ENCODE data around the gene WDR27.

WDR27 gene

DNA sequence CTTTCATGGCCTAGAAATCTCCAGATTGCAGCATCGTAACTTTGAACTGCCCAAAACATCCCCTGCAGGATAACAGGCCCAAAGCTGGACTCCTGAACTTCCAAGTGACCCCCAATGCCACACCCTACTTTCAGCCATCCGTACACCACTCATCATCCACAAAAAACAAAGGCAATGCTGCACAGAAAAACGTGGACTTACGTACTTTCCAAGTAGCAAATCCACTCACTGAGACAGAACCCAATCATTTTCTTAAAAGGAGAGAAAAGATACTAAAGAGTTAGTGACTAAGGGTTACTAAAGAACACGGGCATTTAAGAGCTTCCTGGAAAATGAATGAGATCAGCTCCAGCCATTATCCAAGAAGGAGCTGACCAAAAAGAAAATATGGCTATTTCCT lies 211.0 kb downstream of the WDR27 start:
- no peak overlapping the region for H3K27ac ChIP-seq (ENCODE audit: low read length, poor library complexity, severe bottlenecking)
- no peak overlapping the region for H2AFZ ChIP-seq (ENCODE audit: low read depth, low read length)
- no peak overlapping the region for H3K23ac ChIP-seq (ENCODE audit: low read length in 2 of 2)
- H3K4me3 ChIP-seq (ENCODE audit: insufficient read depth in 1 of 2, low read depth in 1 of 2, low read length in 2 of 2) = peak overlapping the region in 1 of 2 experiments; percentile 25
- 75% methylated on average over 4 of the region's 5 CpGs for WGBS
- no peak overlapping the region for H2BK120ac ChIP-seq (ENCODE audit: low read depth, low read length)
- no peak overlapping the region for H2BK15ac ChIP-seq (ENCODE audit: low read depth, poor library complexity, severe bottlenecking)
- no peak overlapping the region for H2AK5ac ChIP-seq (ENCODE audit: low read length, severe bottlenecking)
- peak overlapping the region; percentile 78 for H3K9ac ChIP-seq (ENCODE audit: low read length)
- H3K79me1 ChIP-seq (replicated peaks; ENCODE audit: low read length, poor library complexity, severe bottlenecking) = no peaks in the 10 kb centered on the region
- H3K18ac ChIP-seq (ENCODE audit: low read depth in 1 of 2, low read length in 2 of 2) = no peak overlapping the region
- no peak overlapping the region for H4K8ac ChIP-seq (ENCODE audit: low read length)
- no peaks in the 10 kb centered on the region for H3K36me3 ChIP-seq (ENCODE audit: control insufficient read depth in 1 of 2, insufficient read depth in 2 of 2, low read depth in 1 of 2, low read length in 2 of 2)
- H3K14ac ChIP-seq (ENCODE audit: low read length in 2 of 2) = no peak overlapping the region
- no peak overlapping the region for H3K4me2 ChIP-seq (ENCODE audit: low read length, poor library complexity, severe bottlenecking)
- no peak overlapping the region for H4K91ac ChIP-seq (ENCODE audit: low read length)
- peaks cover under 1% of the 10 kb centered on the region for H3K9me3 ChIP-seq (ENCODE audit: control insufficient read depth, low read length)
- H3K4me1 ChIP-seq (ENCODE audit: control insufficient read depth, insufficient read depth, low read depth, low read length) = no peaks in the 10 kb centered on the region
- H2BK5ac ChIP-seq (ENCODE audit: low read depth, low read length, poor library complexity, severe bottlenecking) = no peak overlapping the region
- H3K4ac ChIP-seq (ENCODE audit: low read depth in 1 of 2, low read length in 2 of 2) = no peak overlapping the region
- no peak overlapping the region for H2BK12ac ChIP-seq (ENCODE audit: low read length in 2 of 2)
- H3K27me3 ChIP-seq (ENCODE audit: control insufficient read depth in 1 of 2, insufficient read depth in 1 of 2, low read length in 2 of 2) = no peaks in the 10 kb centered on the region
- DNase-seq = no peak

- Histone ChIP-seq H3K4ac (ENCODE audit: low read depth in 1 of 2, low read length in 2 of 2) (no peak overlapping the region), H2BK120ac (ENCODE audit: low read depth, low read length) (no peak overlapping the region), H3K27ac (ENCODE audit: low read length, poor library complexity, severe bottlenecking) (no peak overlapping the region), H3K4me3 (ENCODE audit: insufficient read depth in 1 of 2, low read depth in 1 of 2, low read length in 2 of 2) (peak overlapping the region in 1 of 2 experiments; percentile 25), H3K36me3 (ENCODE audit: control insufficient read depth in 1 of 2, insufficient read depth in 2 of 2, low read depth in 1 of 2, low read length in 2 of 2) (no peaks in the 10 kb centered on the region), H2BK5ac (ENCODE audit: low read depth, low read length, poor library complexity, severe bottlenecking) (no peak overlapping the region), H4K8ac (ENCODE audit: low read length) (no peak overlapping the region), H3K9ac (ENCODE audit: low read length) (peak overlapping the region; percentile 78), H4K91ac (ENCODE audit: low read length) (no peak overlapping the region), H3K27me3 (ENCODE audit: control insufficient read depth in 1 of 2, insufficient read depth in 1 of 2, low read length in 2 of 2) (no peaks in the 10 kb centered on the region), H3K4me2 (ENCODE audit: low read length, poor library complexity, severe bottlenecking) (no peak overlapping the region), H3K23ac (ENCODE audit: low read length in 2 of 2) (no peak overlapping the region), H3K9me3 (ENCODE audit: control insufficient read depth, low read length) (no peaks in the 10 kb centered on the region), H3K4me1 (ENCODE audit: control insufficient read depth, insufficient read depth, low read depth, low read length) (no peaks in the 10 kb centered on the region), H3K14ac (ENCODE audit: low read length in 2 of 2) (no peak overlapping the region), H2BK15ac (ENCODE audit: low read depth, poor library complexity, severe bottlenecking) (no peak overlapping the region), H3K79me1 (replicated peaks; ENCODE audit: low read length, poor library complexity, severe bottlenecking) (no peaks in the 10 kb centered on the region), H2AFZ (ENCODE audit: low read depth, low read length) (no peak overlapping the region), H2AK5ac (ENCODE audit: low read length, severe bottlenecking) (no peak overlapping the region), H2BK12ac (ENCODE audit: low read length in 2 of 2) (no peak overlapping the region), H3K18ac (ENCODE audit: low read depth in 1 of 2, low read length in 2 of 2) (no peak overlapping the region)
- DNase-seq = no peak
- WGBS = 92% methylated on average over 5 of the region's 6 CpGs
Observed at GRCh38 chr6:169490246-169490641, 211.6 kb downstream of the WDR27 start.

DNA sequence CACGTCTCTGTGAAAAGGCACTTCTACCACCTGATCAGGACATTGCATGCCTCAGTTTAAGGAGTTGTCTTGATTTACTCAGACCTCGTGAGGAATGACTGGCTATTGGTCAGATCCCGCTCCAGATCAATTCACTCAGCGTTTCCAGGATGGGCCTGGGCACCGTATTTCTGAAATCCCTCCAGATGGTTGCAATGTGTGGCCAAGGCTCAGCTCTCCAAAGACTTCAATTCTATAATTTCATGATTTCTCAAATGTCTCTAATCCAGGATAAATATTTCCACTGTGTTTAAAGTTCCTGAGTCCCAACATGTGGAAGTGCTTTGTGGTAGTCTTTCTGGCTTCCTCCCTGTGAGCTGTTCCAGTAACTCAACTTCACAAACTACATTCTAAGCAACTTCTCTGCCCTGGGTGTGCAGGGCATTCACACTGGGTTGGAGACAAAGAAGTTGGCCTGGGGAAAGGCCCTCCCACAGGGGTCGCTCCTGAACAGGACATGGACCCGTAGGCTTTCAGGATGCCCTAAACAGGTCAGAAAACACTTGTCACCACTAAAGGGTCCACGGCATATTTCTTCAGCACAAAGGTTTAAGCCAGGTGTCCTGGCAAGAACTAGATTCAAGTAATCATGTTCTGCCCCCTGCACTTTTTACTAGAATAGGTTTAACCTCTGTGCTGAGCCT lies 212.1 kb downstream of the WDR27 start:
- Histone ChIP-seq H3K18ac (ENCODE audit: low read depth in 1 of 2, low read length in 2 of 2) (no peak overlapping the region), H3K27me3 (ENCODE audit: control insufficient read depth in 1 of 2, insufficient read depth in 1 of 2, low read length in 2 of 2) (no peaks in the 10 kb centered on the region), H2BK15ac (ENCODE audit: low read depth, poor library complexity, severe bottlenecking) (no peak overlapping the region), H3K4me2 (ENCODE audit: low read length, poor library complexity, severe bottlenecking) (no peak overlapping the region), H3K14ac (ENCODE audit: low read length in 2 of 2) (no peak overlapping the region), H3K36me3 (ENCODE audit: control insufficient read depth in 1 of 2, insufficient read depth in 2 of 2, low read depth in 1 of 2, low read length in 2 of 2) (no peaks in the 10 kb centered on the region), H3K23ac (ENCODE audit: low read length in 2 of 2) (no peak overlapping the region), H3K9ac (ENCODE audit: low read length) (peak overlapping the region; percentile 78), H2BK12ac (ENCODE audit: low read length in 2 of 2) (no peak overlapping the region), H2BK120ac (ENCODE audit: low read depth, low read length) (no peak overlapping the region), H3K4me3 (ENCODE audit: insufficient read depth in 1 of 2, low read depth in 1 of 2, low read length in 2 of 2) (peak overlapping the region in 1 of 2 experiments; percentile 25), H4K91ac (ENCODE audit: low read length) (no peak overlapping the region), H3K27ac (ENCODE audit: low read length, poor library complexity, severe bottlenecking) (no peak overlapping the region), H3K4ac (ENCODE audit: low read depth in 1 of 2, low read length in 2 of 2) (no peak overlapping the region), H3K9me3 (ENCODE audit: control insufficient read depth, low read length) (no peaks in the 10 kb centered on the region), H3K4me1 (ENCODE audit: control insufficient read depth, insufficient read depth, low read depth, low read length) (no peaks in the 10 kb centered on the region), H3K79me1 (replicated peaks; ENCODE audit: low read length, poor library complexity, severe bottlenecking) (no peaks in the 10 kb centered on the region), H4K8ac (ENCODE audit: low read length) (no peak overlapping the region), H2AFZ (ENCODE audit: low read depth, low read length) (no peak overlapping the region), H2AK5ac (ENCODE audit: low read length, severe bottlenecking) (no peak overlapping the region), H2BK5ac (ENCODE audit: low read depth, low read length, poor library complexity, severe bottlenecking) (no peak overlapping the region)
- no peak for DNase-seq
- WGBS = 79% methylated on average over 8 of the region's 8 CpGs

DNA sequence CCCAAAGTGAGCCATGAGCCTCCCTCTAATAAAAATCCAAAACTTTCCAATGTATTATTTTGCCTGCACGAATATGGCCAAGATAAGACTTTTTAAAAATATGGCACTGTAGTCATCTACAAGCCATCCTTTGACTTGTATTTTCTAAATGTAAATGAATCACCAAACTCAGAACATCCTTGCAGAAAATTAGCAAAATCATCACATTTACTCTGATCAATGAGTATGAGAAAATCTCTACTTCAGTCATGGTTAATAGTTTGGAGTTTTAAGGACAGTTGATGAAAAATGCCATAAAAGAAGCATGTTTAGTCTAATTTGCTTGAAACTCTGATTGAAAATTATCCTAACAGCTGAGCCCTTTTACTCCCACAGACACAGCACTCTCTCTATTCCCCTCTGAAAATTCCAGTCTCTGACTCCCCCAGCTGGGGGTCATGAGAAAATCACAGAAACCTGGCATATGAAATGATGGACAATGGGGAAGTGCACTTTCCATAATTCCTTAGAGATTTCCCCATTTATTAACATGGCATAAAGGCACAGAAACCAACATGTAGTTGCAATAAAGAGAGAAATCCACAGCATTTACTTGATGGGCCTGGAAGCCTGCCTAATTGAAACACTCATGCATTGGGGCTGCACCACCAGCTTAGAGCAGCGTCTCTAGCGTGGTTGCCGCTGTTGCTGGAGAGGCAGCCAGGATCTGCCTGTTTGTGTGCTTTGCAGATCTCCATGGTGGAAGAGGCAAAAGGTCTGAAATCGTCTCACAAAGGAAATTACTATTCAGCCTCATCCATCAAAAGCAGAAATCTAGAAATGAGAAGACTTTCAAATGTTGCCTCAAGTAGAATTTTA lies 214.0 kb downstream of the WDR27 start:
- H3K27ac ChIP-seq (ENCODE audit: low read length, poor library complexity, severe bottlenecking) = no peak overlapping the region
- no peak overlapping the region for H2AFZ ChIP-seq (ENCODE audit: low read depth, low read length)
- H3K36me3 ChIP-seq (ENCODE audit: control insufficient read depth in 1 of 2, insufficient read depth in 2 of 2, low read depth in 1 of 2, low read length in 2 of 2) = no peaks in the 10 kb centered on the region
- no peak overlapping the region for H3K4ac ChIP-seq (ENCODE audit: low read depth in 1 of 2, low read length in 2 of 2)
- no peak overlapping the region for H3K14ac ChIP-seq (ENCODE audit: low read length in 2 of 2)
- no peak overlapping the region for H4K8ac ChIP-seq (ENCODE audit: low read length)
- H4K91ac ChIP-seq (ENCODE audit: low read length) = no peak overlapping the region
- no peak overlapping the region for H2AK5ac ChIP-seq (ENCODE audit: low read length, severe bottlenecking)
- no peak overlapping the region for H3K9ac ChIP-seq (ENCODE audit: low read length)
- no peak for DNase-seq
- peaks cover 15% of the 10 kb centered on the region for H3K9me3 ChIP-seq (ENCODE audit: control insufficient read depth, low read length)
- H2BK12ac ChIP-seq (ENCODE audit: low read length in 2 of 2) = no peak overlapping the region
- no peak overlapping the region for H3K23ac ChIP-seq (ENCODE audit: low read length in 2 of 2)
- no peaks in the 10 kb centered on the region for H3K79me1 ChIP-seq (replicated peaks; ENCODE audit: low read length, poor library complexity, severe bottlenecking)
- WGBS = 88% methylated on average over 4 of the region's 5 CpGs
- no peak overlapping the region for H2BK5ac ChIP-seq (ENCODE audit: low read depth, low read length, poor library complexity, severe bottlenecking)
- H2BK120ac ChIP-seq (ENCODE audit: low read depth, low read length) = no peak overlapping the region
- H3K4me2 ChIP-seq (ENCODE audit: low read length, poor library complexity, severe bottlenecking) = no peak overlapping the region
- H2BK15ac ChIP-seq (ENCODE audit: low read depth, poor library complexity, severe bottlenecking) = no peak overlapping the region
- H3K4me3 ChIP-seq (ENCODE audit: insufficient read depth in 1 of 2, low read depth in 1 of 2, low read length in 2 of 2) = no peak overlapping the region
- no peak overlapping the region for H3K18ac ChIP-seq (ENCODE audit: low read depth in 1 of 2, low read length in 2 of 2)
- no peaks in the 10 kb centered on the region for H3K27me3 ChIP-seq (ENCODE audit: control insufficient read depth in 1 of 2, insufficient read depth in 1 of 2, low read length in 2 of 2)
- no peaks in the 10 kb centered on the region for H3K4me1 ChIP-seq (ENCODE audit: control insufficient read depth, insufficient read depth, low read depth, low read length)
